ENCODE data around the gene CMTM8.

CMTM8 gene

GRCh38 chr3:32412887-32413286 is 174.4 kb downstream of the CMTM8 start:
- no peak for DNase-seq (ENCODE audit: low spot score)

DNA sequence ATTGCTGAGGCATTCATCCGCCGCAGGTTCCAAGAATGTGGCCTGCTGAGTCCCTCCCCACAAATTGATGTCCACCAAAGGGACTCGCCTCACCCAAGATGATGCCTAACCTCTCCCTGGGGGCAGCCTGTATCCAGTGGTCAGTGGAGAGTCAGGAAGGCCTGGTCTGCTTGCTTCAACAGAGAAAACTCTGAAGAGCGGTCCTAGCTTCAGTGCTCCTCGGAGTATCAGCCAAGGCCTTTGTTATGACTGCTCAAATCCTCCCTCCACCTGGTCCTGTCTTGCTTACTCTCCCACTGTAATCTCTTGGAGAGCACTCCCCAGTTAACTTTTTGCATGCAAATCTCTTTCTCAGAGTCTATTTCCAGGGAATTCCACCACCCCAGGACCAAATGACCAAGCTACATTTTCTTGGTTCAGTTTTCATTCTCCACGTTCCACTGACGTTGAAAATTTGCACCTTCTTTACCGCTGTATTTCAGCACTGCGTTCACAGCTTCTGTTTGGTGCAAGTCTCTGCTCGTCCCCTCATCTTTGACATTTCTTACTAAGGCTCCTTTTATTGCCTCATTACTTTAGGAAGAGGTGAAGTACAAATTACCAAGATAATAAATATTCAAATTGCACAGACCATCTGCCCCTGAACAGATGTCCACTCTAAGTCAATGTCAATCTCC is 175.5 kb downstream of the CMTM8 start:
- no peak for DNase-seq (ENCODE audit: low spot score)

DNA sequence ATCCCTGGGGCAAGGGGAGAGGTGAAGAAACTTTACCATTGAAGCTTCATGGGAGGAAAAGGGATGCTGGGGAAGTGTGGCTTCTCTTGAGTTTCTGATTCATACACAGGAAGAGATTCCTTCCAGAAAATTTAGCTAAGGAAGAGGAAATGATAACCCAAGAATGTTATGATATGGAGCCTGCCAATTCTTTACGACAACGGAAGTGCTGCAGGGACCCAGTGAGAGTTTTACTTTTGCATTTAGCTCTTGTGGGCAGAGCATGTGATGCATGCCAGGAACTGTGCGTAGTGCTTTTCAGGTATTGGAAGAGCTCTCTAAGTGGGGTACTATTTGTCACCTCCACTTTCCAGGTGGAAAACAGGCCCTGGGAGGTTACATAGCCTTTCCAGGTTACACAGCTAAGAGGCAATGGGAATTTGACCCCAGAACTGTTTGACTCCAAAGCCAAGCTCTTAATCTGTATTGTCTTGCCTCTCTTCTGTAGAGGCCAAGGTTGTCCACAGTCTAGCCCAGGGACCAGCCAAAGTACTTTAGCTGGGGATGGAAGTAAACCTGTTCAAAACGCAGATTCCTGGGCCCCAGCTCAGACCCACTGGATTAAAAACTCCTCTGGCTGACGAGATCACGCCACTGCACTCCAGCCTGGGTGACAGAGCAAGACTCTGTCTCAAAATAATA is 176.2 kb downstream of the CMTM8 start:
- no peak for DNase-seq (ENCODE audit: low spot score)

- no peak for DNase-seq (ENCODE audit: low spot score)
These were observed 181.3 kb downstream of the CMTM8 start for GRCh38 chr3:32419742-32420125.

Data from hematopoietic multipotent progenitor cell treated with erythropoietin and hydrocortisone succinate and interleukin-3 and kit ligand, for 15 days (in vitro differentiated cells).